Measurements from ENCODE around the gene GMPPA. TPM values are rescaled to one million over a fixed set of nuclear protein-coding genes. Genes with fewer than 3 reads are reported as not detected.

The GMPPA gene
- total RNA-seq, 1 donor from 2014 or later, result 33.9 TPM

GRCh38 chr2:219553463-219553963 lies 54.8 kb downstream of the GMPPA start:
- DNase-seq (ENCODE audit: extremely low read depth, low read depth, low spot score), result no peak

- DNase-seq (ENCODE audit: extremely low read depth, low read depth, low spot score), result no peak
Measured at GRCh38 chr2:219554350-219554749, 55.7 kb downstream of the GMPPA start.

- DNase-seq (ENCODE audit: extremely low read depth, low read depth, low spot score), result no peak
Measured at GRCh38 chr2:219555956-219556355, 57.3 kb downstream of the GMPPA start.

GRCh38 chr2:219556413-219556812 lies 57.7 kb downstream of the GMPPA start:
- no peak for DNase-seq (ENCODE audit: extremely low read depth, low read depth, low spot score)

Other genes starting within 250 kb of the GMPPA start
- not detected in 2 replicates for gene TUBA4B, start 245.6 kb upstream of the GMPPA start, total RNA-seq
- 7.8 and 21.4 TPM in 2 replicates for gene TUBA4A, start 245.0 kb upstream of the GMPPA start, total RNA-seq
- gene DNAJB2, start 219.5 kb upstream of the GMPPA start, total RNA-seq, result 31.7 and 33.1 TPM in 2 replicates
- gene PTPRN, start 189.5 kb upstream of the GMPPA start, total RNA-seq, result 0.47 and 0.97 TPM in 2 replicates
- not detected in 2 replicates for gene RESP18, start 166.1 kb upstream of the GMPPA start, total RNA-seq
- 48.9 and 50.9 TPM in 2 replicates for gene DNPEP, start 111.0 kb upstream of the GMPPA start, total RNA-seq
- not detected in 2 replicates for gene DES, start 80.5 kb upstream of the GMPPA start, total RNA-seq
- gene SPEG, start 64.0 kb upstream of the GMPPA start, total RNA-seq, result 1.6 and 1.7 TPM in 2 replicates
- gene ASIC4, start 15.6 kb downstream of the GMPPA start, total RNA-seq, result not detected in 2 replicates
- gene CHPF, start 44.9 kb downstream of the GMPPA start, total RNA-seq, result 37.0 and 53.7 TPM in 2 replicates
- 0.05 and 0.29 TPM in 2 replicates for gene TMEM198, start 45.1 kb downstream of the GMPPA start, total RNA-seq
- 11.9 and 20.6 TPM in 2 replicates for gene OBSL1, start 72.6 kb downstream of the GMPPA start, total RNA-seq
- gene INHA, start 73.4 kb downstream of the GMPPA start, total RNA-seq, result not detected in 2 replicates
- 5.6 and 12.3 TPM in 2 replicates for gene STK11IP, start 99.0 kb downstream of the GMPPA start, total RNA-seq
- gene SLC4A3, start 128.7 kb downstream of the GMPPA start, total RNA-seq, result 2.0 TPM in 2 replicates

Data from glomerular endothelial cell (primary cell).